Heart left ventricle (tissue), 13 donors: ENCODE data around the gene NWD2.

Experiments
- CTCF ChIP-seq, 12 donors: fragments of 200-600 bp; sonication (generic) in 4 of 12; IDR thresholded peaks; one replicate each; pipeline versions ENCODE4 v1.5.0 to v1.8.0; 2018 to 2022; ENCODE audit warnings: antibody characterized with exemption in 12 of 12, mild to moderate bottlenecking in 5 of 12
- POLR2A ChIP-seq, 2 donors: fragments of 450-650 bp; IDR thresholded peaks; one replicate each; pipeline ENCODE4 v1.6.1; 2017; ENCODE audit warnings: antibody characterized with exemption in 2 of 2, mild to moderate bottlenecking in 2 of 2, moderate library complexity in 2 of 2
- donor health status: ischemic (EF 13 %, LVEDD 7.1; RV severe dilation, severe dysfunction).
- donor health status: DM: no; HTN: yes; CAD: no.
- donor health status: DM: no; HTN: no; CAD: no.
- donor health status: ischemic (EF 25% LVEDD 6.9; RV normal size, moderate dysfunction).
- donor health status: ischemic (EF 25% LVEDD 5.7; RV mildly dilated, moderate dysfunction).
- donor health status: ischemic (EF 35%, LVEDD 5.7; RV mildly dilated, moderate dysfunction).
- donor health status: nonischemic (EF 11% LVEDD 7.7; RV severe dilation, severe dysfunction).
- donor health status: DM: yes; HTN: yes; CAD: no.
- donor health status: PGD.
- donor health status: ischemic (EF 29% LVEDD 5.4; RV normal size, mild dysfunction).
- donor health status: nonischemic (EF 23%, LVEDD 6.1; RV moderate dilation, normal function).

DNA sequence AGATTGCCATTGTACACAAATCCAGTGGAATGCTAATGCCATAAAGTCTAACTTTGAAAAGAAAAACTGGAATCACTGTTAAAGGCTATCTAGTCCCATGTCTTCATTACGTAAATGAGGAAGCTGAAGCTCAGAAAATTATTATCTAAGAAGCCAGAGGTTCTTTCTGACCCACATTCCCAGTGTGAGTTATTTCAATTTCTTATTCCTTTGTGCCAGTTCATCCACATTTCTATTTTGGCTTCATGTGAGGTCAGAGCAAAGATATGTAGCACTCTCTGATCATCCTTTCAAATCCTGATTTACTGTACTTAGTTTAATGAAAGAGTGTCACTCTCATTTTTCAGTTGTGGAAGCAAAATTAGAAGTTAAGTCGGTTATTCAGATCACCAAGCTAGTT lies 24.6 kb upstream of the NWD2 start:
- TF ChIP-seq CTCF (IDR thresholded peaks at IDR 0.05) (no peak), POLR2A (IDR thresholded peaks at IDR 0.05) (no peak)
